HG03159 (cell line): ENCODE results near the gene PRTN3.

Experiments used
- ATAC-seq: cut with Tn5 transposase; IDR thresholded peaks from one replicate; pipeline ENCODE4 v1.9.1; 2021; ENCODE audit warnings: mild to moderate bottlenecking, moderate library complexity; ENCODE audit not compliant: unreplicated experiment

PRTN3 gene

DNA sequence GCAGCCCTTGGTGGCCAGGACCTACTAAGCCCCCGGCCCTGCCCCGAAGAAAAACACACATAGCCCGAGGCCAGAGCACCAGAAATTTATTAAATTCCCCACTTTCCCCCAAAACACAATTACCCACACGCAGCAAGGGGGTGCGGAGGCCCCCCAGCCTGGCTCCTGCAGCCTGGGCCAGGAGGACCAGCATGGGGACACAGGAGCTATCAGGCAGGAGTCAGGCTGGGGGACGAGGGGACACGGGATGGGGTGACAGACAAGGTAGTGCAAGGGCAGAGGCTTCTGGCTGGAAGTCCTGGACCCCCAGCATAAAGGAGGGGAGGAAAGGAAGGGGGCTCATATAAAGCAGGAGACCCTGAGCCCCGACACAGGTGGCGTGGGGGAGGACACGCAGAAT, 55.6 kb downstream of the PRTN3 start:
- ATAC-seq: no peak

DNA sequence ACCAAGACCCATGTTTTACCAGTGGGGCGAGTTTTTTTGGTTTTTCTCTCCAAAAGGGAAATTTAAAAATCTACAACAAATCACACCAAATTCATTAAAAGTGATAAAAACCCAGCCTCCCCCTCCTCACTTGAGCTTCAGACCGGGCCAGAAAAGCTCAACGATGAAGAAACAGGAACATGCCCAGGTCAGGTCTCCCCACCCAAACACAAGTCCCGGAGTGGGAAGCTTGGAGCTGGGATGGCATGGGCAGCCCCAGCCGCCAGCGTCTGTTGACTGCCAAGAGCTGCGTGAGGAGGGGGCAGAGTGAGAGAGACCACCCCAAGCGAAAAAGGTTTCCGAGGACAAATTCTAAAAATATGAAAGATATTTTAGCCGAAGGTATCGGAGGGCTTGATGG, 56.2 kb downstream of the PRTN3 start:
- no peak for ATAC-seq

DNA sequence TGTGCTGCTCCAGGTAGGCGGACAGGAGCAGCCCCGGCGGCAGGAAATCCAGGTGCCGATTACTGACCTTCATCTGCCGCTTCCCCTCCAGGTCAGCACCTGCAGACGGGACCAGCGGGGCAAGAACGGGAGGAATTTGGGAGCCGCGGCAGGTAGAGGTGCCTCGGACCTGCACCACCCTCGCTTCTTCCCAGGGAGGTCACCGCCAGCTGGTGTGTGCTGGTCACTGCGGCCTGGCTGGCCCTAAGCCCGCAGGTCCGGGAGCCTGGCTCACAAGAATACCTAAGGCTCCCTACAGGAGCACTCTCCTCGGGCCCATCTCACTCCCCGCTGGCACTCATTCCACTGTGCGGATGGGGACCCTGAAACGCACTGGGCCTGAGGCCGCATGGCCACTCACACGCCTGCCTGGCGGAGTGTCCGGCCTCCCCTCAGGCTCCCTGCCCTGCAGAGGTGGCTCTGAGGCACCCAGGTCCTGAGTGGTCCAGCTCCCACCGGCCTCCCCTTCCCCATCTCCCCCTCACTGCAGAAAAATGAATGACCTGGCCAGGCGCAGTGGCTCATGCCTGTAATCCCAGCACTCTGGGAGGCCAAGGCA, 56.7 kb downstream of the PRTN3 start:
- no peak for ATAC-seq
